B cell (primary cell): ENCODE measurements around the gene A1BG. TPM values are rescaled to one million over a fixed set of nuclear protein-coding genes. Genes with fewer than 3 reads are reported as not detected.

Experiments used
- ATAC-seq: fragments of 200-7000 bp; cut with Tn5 transposase; one replicate; pipeline ENCODE4 v1.10.0; 2021; ENCODE audit warnings: low read depth, mild to moderate bottlenecking, moderate number of reproducible peaks, moderate library complexity
- CTCF ChIA-PET: fragments of 350-600 bp; sonication (Branson Sonifier 250); formaldehyde crosslinking; loops from one replicate; lab custom pipeline; 2021; ENCODE audit warnings: antibody characterized with exemption, inconsistent platforms; lab: Charles Lee
- POLR2A ChIA-PET: fragments of 350-600 bp; sonication (Branson Sonifier 250); formaldehyde crosslinking; loops from one replicate; lab custom pipeline; 2021; ENCODE audit warnings: antibody characterized with exemption; lab: Charles Lee
- DNase-seq: peaks from one replicate; pipeline ENCODE4 v3.0.0; 2013
- H2AFZ ChIP-seq: 2 replicates; pipeline ENCODE4 v1.6.1; 2012; ENCODE audit warnings: mild to moderate bottlenecking, low read depth, low read length; ENCODE audit not compliant: insufficient read depth, poor library complexity, severe bottlenecking
- H3K27ac ChIP-seq, 2 donors: 1 replicate in 1 of 2; 2 replicates in 1 of 2; pipeline ENCODE4 v1.5.1; 2012 to 2013; ENCODE audit warnings: low read length in 2 of 2, mild to moderate bottlenecking in 2 of 2, moderate library complexity in 1 of 2
- H3K27me3 ChIP-seq, 4 experiments: fragments of 200-600 bp in 1 of 4; sonication (generic) in 1 of 4; replicated peaks in 1 of 4; 1 replicate in 2 of 4; 2 replicates in 2 of 4; pipeline versions ENCODE4 v1.6.1 to v1.7.0; 2013 to 2016; ENCODE audit warnings: low read length in 3 of 4, mild to moderate bottlenecking in 2 of 4, mixed read lengths in 1 of 4, moderate library complexity in 1 of 4; ENCODE audit not compliant: insufficient read depth in 4 of 4, control insufficient read depth in 3 of 4; ENCODE audit errors: control extremely low read depth in 1 of 4
- H3K36me3 ChIP-seq, 2 experiments: replicated peaks in 1 of 2; 1 replicate in 1 of 2; 2 replicates in 1 of 2; pipeline versions ENCODE4 v1.6.1 to v1.7.1; 2013; ENCODE audit warnings: low read length in 1 of 2; ENCODE audit not compliant: insufficient read depth in 2 of 2, control insufficient read depth in 1 of 2; ENCODE audit errors: control extremely low read depth in 1 of 2, extremely low read depth in 1 of 2
- H3K4me1 ChIP-seq, 2 donors: fragments of 200-600 bp in 1 of 2; sonication (generic) in 1 of 2; 1 replicate in 1 of 2; 2 replicates in 1 of 2; pipeline versions ENCODE4 v1.5.1 to v1.6.1; 2013 to 2017; ENCODE audit warnings: low read length in 2 of 2; ENCODE audit not compliant: control insufficient read depth in 2 of 2, insufficient read depth in 2 of 2
- H3K4me2 ChIP-seq: replicated peaks from 2 replicates; pipeline ENCODE3; 2012; ENCODE audit warnings: mild to moderate bottlenecking, low read depth, low read length; ENCODE audit not compliant: poor library complexity, severe bottlenecking
- H3K4me3 ChIP-seq, 5 experiments: fragments of 200-600 bp in 1 of 5; sonication (generic) in 1 of 5; 1 replicate in 3 of 5; 2 replicates in 2 of 5; pipeline versions ENCODE4 v1.5.1 to v1.7.0; 2011 to 2016; ENCODE audit warnings: low read length in 4 of 5, mild to moderate bottlenecking in 4 of 5, low read depth in 2 of 5, control low read depth in 1 of 5, moderate library complexity in 1 of 5; ENCODE audit not compliant: insufficient read depth in 1 of 5; ENCODE audit errors: control extremely low read depth in 1 of 5, extremely low read depth in 1 of 5
- H3K79me2 ChIP-seq: fragments of 200-600 bp; sonication (generic); one replicate; pipeline ENCODE4 v1.6.0; 2016; ENCODE audit warnings: low read length; ENCODE audit not compliant: control insufficient read depth, insufficient read depth
- H3K9ac ChIP-seq: fragments of 200-600 bp; sonication (generic); 2 replicates; pipeline ENCODE4 v1.6.1; 2017; ENCODE audit warnings: mild to moderate bottlenecking, low read length, moderate library complexity
- H3K9me3 ChIP-seq, 3 donors: one replicate each; pipeline versions ENCODE4 v1.6.1 to v1.7.1; 2013; ENCODE audit warnings: low read length in 2 of 3; ENCODE audit not compliant: control insufficient read depth in 2 of 3, insufficient read depth in 1 of 3; ENCODE audit errors: control extremely low read depth in 1 of 3
- H4K20me1 ChIP-seq: 2 replicates; pipeline ENCODE4 v1.6.0; 2012; ENCODE audit warnings: mild to moderate bottlenecking, low read length; ENCODE audit not compliant: insufficient read depth, control insufficient read depth, poor library complexity, severe bottlenecking
- H3K27ac Mint-ChIP-seq: one replicate; pipeline ENCODE4 v1.8.0; 2021; ENCODE audit warnings: mixed read lengths
- H3K27me3 Mint-ChIP-seq: one replicate; pipeline ENCODE4 v1.8.0; 2021; ENCODE audit warnings: mixed read lengths
- H3K4me1 Mint-ChIP-seq: one replicate; pipeline ENCODE4 v1.8.0; 2021; ENCODE audit warnings: mixed read lengths
- H3K4me3 Mint-ChIP-seq: one replicate; pipeline ENCODE4 v1.8.0; 2021; ENCODE audit warnings: mixed read lengths
- H3K9me3 Mint-ChIP-seq: one replicate; pipeline ENCODE4 v1.8.0; 2022; ENCODE audit warnings: mixed read lengths; ENCODE audit not compliant: insufficient read depth
- EZH2 ChIP-seq: IDR thresholded peaks from 2 replicates; pipeline ENCODE4 v1.6.1; 2012; ENCODE audit warnings: borderline replicate concordance, low read depth, mild to moderate bottlenecking, moderate library complexity, low read length; ENCODE audit not compliant: insufficient read depth, poor library complexity, severe bottlenecking
- WGBS: methylation state at CpG from one replicate; pipeline ENCODE4 v1.1.5; 2013; ENCODE audit warnings: missing lambda C conversion rate; ENCODE audit not compliant: insufficient coverage; 5-methylcytosine and 5-hydroxymethylcytosine counted together
- intact Hi-C: fragments of 100-400 bp; cut with micrococcal nuclease; formaldehyde crosslinking; loops from one replicate; pipeline ENCODE4 v1.10.0; 2022
- polyA plus RNA-seq: library from polyadenylated mRNA; depleted of rRNA; stranded (reverse); fragments of >200 nt; gene quantifications from 2 replicates; pipeline ENCODE4 v1.2.3, GENCODE V29; 2012
- total RNA-seq, 2 donors: library from RNA; stranded (reverse); fragments of 120-200 nt in 1 of 2; gene quantifications; 1 replicate in 1 of 2; 2 replicates in 1 of 2; pipeline versions ENCODE4 v1.2.3 to v1.2.4, GENCODE V29; 2013 to 2022
- TF ChIP-seq, protein P1 (sequence below): fragments of 200-600 bp; IDR thresholded peaks from one replicate; pipeline ENCODE4 v1.8.0; 2022; ENCODE audit warnings: antibody characterized with exemption, mild to moderate bottlenecking

Gene A1BG
- total and polyA plus RNA-seq, 2 donors (not counting 1 experiment from before 2014, with no cell fraction given) = 18.4 to 52.6 TPM

DNA sequence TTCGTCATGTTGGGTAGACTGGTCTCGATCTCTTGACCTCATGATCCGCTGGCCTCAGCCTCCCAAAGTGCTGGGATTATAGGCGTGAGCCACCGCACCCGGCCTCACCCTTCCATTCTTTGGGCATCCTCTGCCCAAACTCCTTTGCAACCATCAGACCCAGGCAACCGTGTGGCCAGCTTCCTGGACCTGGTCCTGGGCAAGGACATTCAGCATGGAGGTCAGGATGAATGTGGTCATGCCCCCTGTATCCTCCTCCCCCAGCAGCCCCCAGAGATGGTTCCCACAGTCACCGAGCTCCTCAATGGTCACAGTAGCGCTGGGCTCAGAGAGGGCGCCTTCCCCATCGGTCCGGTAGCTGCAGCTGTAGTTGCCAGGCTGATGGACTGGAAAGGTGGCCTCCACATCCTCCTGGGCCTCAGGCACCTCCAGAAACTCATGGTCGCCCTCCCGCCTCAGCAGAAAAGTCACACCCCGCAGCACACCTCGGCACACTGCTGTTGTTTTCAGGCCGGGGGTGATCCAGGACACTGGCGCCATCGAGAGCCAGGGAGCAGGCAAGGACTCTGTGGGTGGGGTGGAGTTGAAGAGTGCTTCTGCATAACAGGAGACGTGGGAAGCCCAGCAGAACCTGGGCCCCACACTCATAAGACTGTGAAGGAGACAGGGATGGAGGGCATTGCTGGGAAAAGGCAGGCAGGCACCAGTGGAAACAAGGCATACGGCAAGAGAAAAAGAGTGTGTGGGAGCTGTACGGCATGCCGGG is 1.1 kb downstream of the A1BG start:
- Mint-ChIP-seq H3K27ac (no peak overlapping the region), H3K9me3 (no peaks in the 10 kb centered on the region), H3K4me3 (no peak overlapping the region), H3K27me3 (no peaks in the 10 kb centered on the region), H3K4me1 (peaks cover 36% of the 10 kb centered on the region)
- intact Hi-C loops = no loop called here
- WGBS = 96% methylated on average over 16 of the region's 23 CpGs
- peaks cover 11% of the 10 kb centered on the region for H3K79me2 ChIP-seq
- TF ChIP-seq, protein P1, sequence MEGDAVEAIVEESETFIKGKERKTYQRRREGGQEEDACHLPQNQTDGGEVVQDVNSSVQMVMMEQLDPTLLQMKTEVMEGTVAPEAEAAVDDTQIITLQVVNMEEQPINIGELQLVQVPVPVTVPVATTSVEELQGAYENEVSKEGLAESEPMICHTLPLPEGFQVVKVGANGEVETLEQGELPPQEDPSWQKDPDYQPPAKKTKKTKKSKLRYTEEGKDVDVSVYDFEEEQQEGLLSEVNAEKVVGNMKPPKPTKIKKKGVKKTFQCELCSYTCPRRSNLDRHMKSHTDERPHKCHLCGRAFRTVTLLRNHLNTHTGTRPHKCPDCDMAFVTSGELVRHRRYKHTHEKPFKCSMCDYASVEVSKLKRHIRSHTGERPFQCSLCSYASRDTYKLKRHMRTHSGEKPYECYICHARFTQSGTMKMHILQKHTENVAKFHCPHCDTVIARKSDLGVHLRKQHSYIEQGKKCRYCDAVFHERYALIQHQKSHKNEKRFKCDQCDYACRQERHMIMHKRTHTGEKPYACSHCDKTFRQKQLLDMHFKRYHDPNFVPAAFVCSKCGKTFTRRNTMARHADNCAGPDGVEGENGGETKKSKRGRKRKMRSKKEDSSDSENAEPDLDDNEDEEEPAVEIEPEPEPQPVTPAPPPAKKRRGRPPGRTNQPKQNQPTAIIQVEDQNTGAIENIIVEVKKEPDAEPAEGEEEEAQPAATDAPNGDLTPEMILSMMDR = no peak
- no peak for TF ChIP-seq EZH2
- H2AFZ ChIP-seq = no peak overlapping the region
- POLR2A ChIA-PET = no interaction called here
- DNase-seq = no peak
- peaks cover 6% of the 10 kb centered on the region for H4K20me1 ChIP-seq
- no peak for ATAC-seq
- H3K9ac ChIP-seq = no peak overlapping the region
- peaks cover 22 to 35% of the 10 kb centered on the region in 2 donors for H3K4me1 ChIP-seq
- no peak overlapping the region for H3K4me3 ChIP-seq
- no peak overlapping the region for H3K27ac ChIP-seq
- no peak overlapping the region for H3K4me2 ChIP-seq
- peaks cover 0 to 5% (median 0%) of the 10 kb centered on the region in 4 experiments for H3K27me3 ChIP-seq
- peaks cover 0 to 13% (median 0%) of the 10 kb centered on the region in 3 donors for H3K9me3 ChIP-seq
- CTCF ChIA-PET = no interaction called here
- H3K36me3 ChIP-seq = no peaks in the 10 kb centered on the region

DNA sequence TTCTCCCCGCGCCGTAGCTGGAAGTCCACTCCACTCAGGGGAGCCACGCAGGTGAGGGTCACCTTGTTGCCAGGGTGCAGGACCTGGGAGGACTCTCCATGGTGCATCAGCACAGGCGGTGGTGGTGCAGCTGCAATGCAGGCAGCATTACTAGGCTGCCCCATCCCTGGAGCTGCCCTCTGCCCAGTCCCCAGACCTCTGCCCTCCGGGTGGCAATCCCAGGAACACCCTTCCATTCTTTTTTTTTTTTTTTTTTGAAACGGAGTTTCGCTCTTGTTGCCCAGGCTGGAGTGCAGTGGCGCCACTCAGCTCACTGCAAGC is 1.8 kb downstream of the A1BG start:
- Histone ChIP-seq H3K9ac (no peak overlapping the region), H4K20me1 (peaks cover 6% of the 10 kb centered on the region), H3K9me3 (peaks cover 0 to 7% (median 0%) of the 10 kb centered on the region in 3 donors), H3K4me2 (no peak overlapping the region), H2AFZ (no peak overlapping the region), H3K27me3 (no peaks in the 10 kb centered on the region), H3K36me3 (no peaks in the 10 kb centered on the region), H3K79me2 (peaks cover 11% of the 10 kb centered on the region), H3K27ac (no peak overlapping the region), H3K4me3 (no peak overlapping the region), H3K4me1 (peaks cover 21 to 35% of the 10 kb centered on the region in 2 donors)
- Mint-ChIP-seq H3K4me3 (no peak overlapping the region), H3K27ac (no peak overlapping the region), H3K27me3 (no peaks in the 10 kb centered on the region), H3K4me1 (peaks cover 33% of the 10 kb centered on the region), H3K9me3 (no peaks in the 10 kb centered on the region)
- no peak for ATAC-seq
- 96% methylated on average over 7 of the region's 9 CpGs for WGBS
- TF ChIP-seq, protein P1 = no peak
- no peak for TF ChIP-seq EZH2
- POLR2A ChIA-PET = no interaction called here
- intact Hi-C loops = no loop called here
- CTCF ChIA-PET = no interaction called here
- no peak for DNase-seq
